Measurements from ENCODE around the gene PRKN.

DNA sequence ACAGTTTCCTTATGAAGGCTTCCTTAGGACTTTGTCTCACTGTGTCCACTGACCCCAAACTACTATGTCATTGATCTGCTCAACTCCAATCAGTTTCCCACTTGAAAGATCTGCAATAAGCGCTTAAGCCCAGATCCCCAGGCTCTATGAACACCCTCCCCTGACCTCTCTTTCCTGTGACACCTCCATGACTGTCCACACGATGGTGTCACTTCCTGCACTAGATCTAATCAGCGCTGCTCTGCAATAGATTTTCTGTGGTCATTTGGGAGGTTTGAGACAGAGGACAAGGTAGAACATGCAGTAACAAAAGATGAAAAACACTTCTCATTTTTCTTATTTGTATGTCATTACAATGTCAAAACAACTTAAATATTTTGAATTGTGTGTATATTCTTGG, 1149.1 kb downstream of the PRKN start:
- no peak for TF ChIP-seq CTCF (IDR thresholded peaks at IDR 0.05)
- no peak for TF ChIP-seq EP300 (IDR thresholded peaks at IDR 0.05; ENCODE audit: low read depth)
- no peak for TF ChIP-seq POLR2A (IDR thresholded peaks at IDR 0.05)
